ENCODE data around the gene MVB12B. TPM values are rescaled to one million over a fixed set of nuclear protein-coding genes. Genes with fewer than 3 reads are reported as not detected.
A peak's percentile ranks its signal among the peaks of the same experiment; 100 is the strongest.

The MVB12B gene
- total and polyA plus RNA-seq, 2 of the 13 experiments (the other 11 are each of a cell fraction or from before 2014, with no cell fraction given): 12.1 to 30.1 TPM

DNA sequence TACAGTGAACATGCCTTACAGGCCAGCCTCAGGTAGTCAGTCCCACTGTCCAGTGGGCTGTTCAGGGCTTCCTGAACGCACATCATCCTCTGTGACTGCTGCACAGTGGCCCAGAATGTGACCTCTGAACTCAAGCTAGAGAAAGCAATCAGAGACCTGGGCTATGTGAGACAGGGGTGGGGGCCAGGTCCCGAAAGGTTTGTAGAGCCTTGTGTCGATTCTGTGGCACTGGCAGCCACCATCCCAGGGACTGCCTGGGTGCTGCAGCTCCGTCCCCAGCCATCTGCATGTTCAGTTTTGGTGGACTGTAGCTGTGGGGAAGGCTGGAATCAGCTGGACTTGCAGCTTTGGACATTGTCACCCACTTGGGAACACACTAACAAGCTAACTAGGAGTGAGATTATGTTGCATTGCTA, 47.7 kb downstream of the MVB12B start (continued):
- TF ChIP-seq, protein P1, sequence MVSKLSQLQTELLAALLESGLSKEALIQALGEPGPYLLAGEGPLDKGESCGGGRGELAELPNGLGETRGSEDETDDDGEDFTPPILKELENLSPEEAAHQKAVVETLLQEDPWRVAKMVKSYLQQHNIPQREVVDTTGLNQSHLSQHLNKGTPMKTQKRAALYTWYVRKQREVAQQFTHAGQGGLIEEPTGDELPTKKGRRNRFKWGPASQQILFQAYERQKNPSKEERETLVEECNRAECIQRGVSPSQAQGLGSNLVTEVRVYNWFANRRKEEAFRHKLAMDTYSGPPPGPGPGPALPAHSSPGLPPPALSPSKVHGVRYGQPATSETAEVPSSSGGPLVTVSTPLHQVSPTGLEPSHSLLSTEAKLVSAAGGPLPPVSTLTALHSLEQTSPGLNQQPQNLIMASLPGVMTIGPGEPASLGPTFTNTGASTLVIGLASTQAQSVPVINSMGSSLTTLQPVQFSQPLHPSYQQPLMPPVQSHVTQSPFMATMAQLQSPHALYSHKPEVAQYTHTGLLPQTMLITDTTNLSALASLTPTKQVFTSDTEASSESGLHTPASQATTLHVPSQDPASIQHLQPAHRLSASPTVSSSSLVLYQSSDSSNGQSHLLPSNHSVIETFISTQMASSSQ (IDR thresholded peaks at IDR 0.05; ENCODE audit: low read depth): no peak
- TF ChIP-seq, protein P1 (CRISPR knock-in tag; IDR thresholded peaks at IDR 0.05; ENCODE audit: borderline replicate concordance): no peak
- TF ChIP-seq ZFP62 (CRISPR knock-in tag; IDR thresholded peaks at IDR 0.05): no peak
- TF ChIP-seq, protein P2, sequence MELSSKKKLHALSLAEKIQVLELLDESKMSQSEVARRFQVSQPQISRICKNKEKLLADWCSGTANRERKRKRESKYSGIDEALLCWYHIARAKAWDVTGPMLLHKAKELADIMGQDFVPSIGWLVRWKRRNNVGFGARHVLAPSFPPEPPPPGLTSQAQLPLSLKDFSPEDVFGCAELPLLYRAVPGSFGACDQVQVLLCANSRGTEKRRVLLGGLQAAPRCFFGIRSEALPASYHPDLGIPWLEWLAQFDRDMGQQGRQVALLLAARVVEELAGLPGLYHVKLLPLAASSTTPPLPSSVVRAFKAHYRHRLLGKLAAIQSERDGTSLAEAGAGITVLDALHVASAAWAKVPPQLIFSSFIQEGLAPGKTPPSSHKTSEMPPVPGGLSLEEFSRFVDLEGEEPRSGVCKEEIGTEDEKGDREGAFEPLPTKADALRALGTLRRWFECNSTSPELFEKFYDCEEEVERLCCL (CRISPR knock-in tag; IDR thresholded peaks at IDR 0.05; ENCODE audit: borderline replicate concordance): no peak
- peak; percentile 48; the same call in 1 of the 2 replicates for TF ChIP-seq ZBTB7B (CRISPR knock-in tag; IDR thresholded peaks at IDR 0.05)
- TF ChIP-seq, protein P3, sequence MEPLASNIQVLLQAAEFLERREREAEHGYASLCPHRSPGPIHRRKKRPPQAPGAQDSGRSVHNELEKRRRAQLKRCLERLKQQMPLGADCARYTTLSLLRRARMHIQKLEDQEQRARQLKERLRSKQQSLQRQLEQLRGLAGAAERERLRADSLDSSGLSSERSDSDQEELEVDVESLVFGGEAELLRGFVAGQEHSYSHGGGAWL (CRISPR knock-in tag; IDR thresholded peaks at IDR 0.05): 0 out of 2 replicates have a peak, but pooled peaks have one; percentile 35
- peak; percentile 74; the same call in 1 of the 2 replicates for TF ChIP-seq KMT2A (CRISPR knock-in tag; IDR thresholded peaks at IDR 0.05)
- 0 out of 2 replicates have a peak, but pooled peaks have one; percentile 29 for TF ChIP-seq PPARG (CRISPR knock-in tag; conservative IDR thresholded peaks at IDR 0.05)
- peak; percentile 71; the same call in 1 of the 2 replicates for TF ChIP-seq MTA1 (CRISPR knock-in tag; IDR thresholded peaks at IDR 0.05; ENCODE audit: borderline replicate concordance)
- TF ChIP-seq LCORL (IDR thresholded peaks at IDR 0.05): no peak
- TF ChIP-seq LCORL (CRISPR knock-in tag; IDR thresholded peaks at IDR 0.05): peak; percentile 57; the same call in 1 of the 2 replicates
- no peak for TF ChIP-seq ZNF878 (CRISPR knock-in tag; IDR thresholded peaks at IDR 0.05)
- TF ChIP-seq EP300 (IDR thresholded peaks at IDR 0.05; ENCODE audit: low read depth in 2 of 2, low read length in 2 of 2): peak in 1 of 2 experiments; percentile 25; a peak in 1 of 4 replicates
- TF ChIP-seq EP300 (CRISPR knock-in tag; IDR thresholded peaks at IDR 0.05; ENCODE audit: borderline replicate concordance): no peak; the same call in 1 of the 2 replicates
- TF ChIP-seq IRF2 (CRISPR knock-in tag; IDR thresholded peaks at IDR 0.05): peak; percentile 71
- TF ChIP-seq, protein P4, sequence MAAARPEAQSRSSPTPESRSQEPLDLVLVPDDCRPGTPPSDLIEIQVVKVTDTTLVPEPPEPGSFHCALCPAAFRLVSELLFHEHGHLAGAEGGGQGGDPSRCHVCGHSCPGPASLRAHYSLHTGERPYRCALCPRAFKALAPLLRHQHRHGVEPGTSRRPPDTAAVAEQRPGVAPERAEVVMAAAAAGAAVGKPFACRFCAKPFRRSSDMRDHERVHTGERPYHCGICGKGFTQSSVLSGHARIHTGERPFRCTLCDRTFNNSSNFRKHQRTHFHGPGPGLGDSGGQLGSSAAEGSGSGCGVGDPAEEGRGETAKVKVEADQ (CRISPR knock-in tag; IDR thresholded peaks at IDR 0.05; ENCODE audit: borderline replicate concordance): peak; percentile 50; the same call in 1 of the 2 replicates
- TF ChIP-seq SOX13 (IDR thresholded peaks at IDR 0.05): no peak
- peak in 1 of 2 experiments; percentile 55; a peak in 1 of 4 replicates for TF ChIP-seq SOX13 (CRISPR knock-in tag; conservative IDR thresholded peaks at IDR 0.05 in 1 of 2, IDR thresholded peaks at IDR 0.05 in 1 of 2)
- TF ChIP-seq ASH2L (IDR thresholded peaks at IDR 0.05; ENCODE audit: insufficient read length, low read depth, low read length): peak; percentile 26
- TF ChIP-seq, protein P5, sequence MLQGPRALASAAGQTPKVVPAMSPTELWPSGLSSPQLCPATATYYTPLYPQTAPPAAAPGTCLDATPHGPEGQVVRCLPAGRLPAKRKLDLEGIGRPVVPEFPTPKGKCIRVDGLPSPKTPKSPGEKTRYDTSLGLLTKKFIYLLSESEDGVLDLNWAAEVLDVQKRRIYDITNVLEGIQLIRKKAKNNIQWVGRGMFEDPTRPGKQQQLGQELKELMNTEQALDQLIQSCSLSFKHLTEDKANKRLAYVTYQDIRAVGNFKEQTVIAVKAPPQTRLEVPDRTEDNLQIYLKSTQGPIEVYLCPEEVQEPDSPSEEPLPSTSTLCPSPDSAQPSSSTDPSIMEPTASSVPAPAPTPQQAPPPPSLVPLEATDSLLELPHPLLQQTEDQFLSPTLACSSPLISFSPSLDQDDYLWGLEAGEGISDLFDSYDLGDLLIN (CRISPR knock-in tag; IDR thresholded peaks at IDR 0.05; ENCODE audit: borderline replicate concordance): no peak
- no peak for TF ChIP-seq GATAD1 (CRISPR knock-in tag; IDR thresholded peaks at IDR 0.05)
